ENCODE results near the gene LTBP1. TPM values are rescaled to one million over a fixed set of nuclear protein-coding genes. Genes with fewer than 3 reads are reported as not detected.
"Not testable (repeated sequence)": the region's sequence is repeated elsewhere in the genome, so short reads cannot be mapped to it uniquely, and the experiment has no call there.

LTBP1 gene
- total RNA-seq, 2 experiments from 2014 or later: 0.10 to 0.14 TPM

DNA sequence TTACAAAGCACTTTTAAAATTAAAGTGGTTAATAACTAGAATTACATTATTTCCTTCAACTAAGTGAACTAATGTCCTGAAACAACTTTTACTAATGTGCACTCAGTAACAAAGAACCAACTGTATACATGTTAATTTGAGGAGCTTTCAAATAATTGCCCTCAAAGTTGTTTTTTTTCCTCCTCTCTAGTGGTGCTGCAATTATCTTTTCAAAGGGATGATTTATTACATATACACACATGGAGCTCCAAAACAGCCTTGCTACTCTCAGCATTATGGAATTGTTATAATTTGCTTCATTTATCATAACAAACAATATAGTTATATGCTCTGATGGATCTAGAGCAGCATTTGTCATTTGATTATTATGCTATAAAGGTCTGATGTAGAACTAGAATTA lies 283.4 kb downstream of the LTBP1 start:
- no peak overlapping the region for H3K4me3 Mint-ChIP-seq
- no peak overlapping the region for H3K27ac Mint-ChIP-seq
- DNase-seq: no peak
- H3K4me1 Mint-ChIP-seq (ENCODE audit: low read depth): no peaks in the 10 kb centered on the region
- CTCF ChIA-PET: no interaction called here
- no peaks in the 10 kb centered on the region for H3K9me3 Mint-ChIP-seq
- intact Hi-C loops (cut with micrococcal nuclease): no loop called here
- no peaks in the 10 kb centered on the region for H3K36me3 Mint-ChIP-seq (ENCODE audit: low read depth)
- peaks cover 18% of the 10 kb centered on the region for H3K27me3 Mint-ChIP-seq (ENCODE audit: low read depth)

- H3K4me1 Mint-ChIP-seq (ENCODE audit: low read depth): no peaks in the 10 kb centered on the region
- no peaks in the 10 kb centered on the region for H3K9me3 Mint-ChIP-seq
- H3K27me3 Mint-ChIP-seq (ENCODE audit: low read depth): peaks cover 22% of the 10 kb centered on the region
- CTCF ChIA-PET: no interaction called here
- H3K36me3 Mint-ChIP-seq (ENCODE audit: low read depth): no peaks in the 10 kb centered on the region
- no peak overlapping the region for H3K27ac Mint-ChIP-seq
- no peak overlapping the region for H3K4me3 Mint-ChIP-seq
- intact Hi-C loops (cut with micrococcal nuclease): no loop called here
- no peak for DNase-seq
Measured at GRCh38 chr2:33230842-33231241, 284.1 kb downstream of the LTBP1 start.

GRCh38 chr2:33235559-33235958 lies 288.8 kb downstream of the LTBP1 start:
- H3K27ac Mint-ChIP-seq; H3K36me3 Mint-ChIP-seq (ENCODE audit: low read depth); H3K4me1 Mint-ChIP-seq (ENCODE audit: low read depth); H3K4me3 Mint-ChIP-seq; H3K9me3 Mint-ChIP-seq; DNase-seq; intact Hi-C loops (cut with micrococcal nuclease); CTCF ChIA-PET: not testable (repeated sequence)
- peaks cover 23% of the 10 kb centered on the region for H3K27me3 Mint-ChIP-seq (ENCODE audit: low read depth)

GRCh38 chr2:33236482-33237385 lies 290.0 kb downstream of the LTBP1 start:
- no peaks in the 10 kb centered on the region for H3K36me3 Mint-ChIP-seq (ENCODE audit: low read depth)
- intact Hi-C loops (cut with micrococcal nuclease): no loop called here
- no peaks in the 10 kb centered on the region for H3K4me1 Mint-ChIP-seq (ENCODE audit: low read depth)
- peaks cover 23% of the 10 kb centered on the region for H3K27me3 Mint-ChIP-seq (ENCODE audit: low read depth)
- H3K27ac Mint-ChIP-seq: no peak overlapping the region
- no peaks in the 10 kb centered on the region for H3K9me3 Mint-ChIP-seq
- CTCF ChIA-PET: no interaction called here
- H3K4me3 Mint-ChIP-seq: no peak overlapping the region
- no peak for DNase-seq

- Mint-ChIP-seq H3K4me3 (no peak overlapping the region), H3K27me3 (ENCODE audit: low read depth) (peaks cover 19% of the 10 kb centered on the region), H3K4me1 (ENCODE audit: low read depth) (no peaks in the 10 kb centered on the region), H3K36me3 (ENCODE audit: low read depth) (no peaks in the 10 kb centered on the region), H3K9me3 (no peaks in the 10 kb centered on the region), H3K27ac (no peak overlapping the region)
- CTCF ChIA-PET: no interaction called here
- intact Hi-C loops (cut with micrococcal nuclease): no loop called here
- DNase-seq: no peak
Measured at GRCh38 chr2:33238111-33238510, 291.4 kb downstream of the LTBP1 start.

DNA sequence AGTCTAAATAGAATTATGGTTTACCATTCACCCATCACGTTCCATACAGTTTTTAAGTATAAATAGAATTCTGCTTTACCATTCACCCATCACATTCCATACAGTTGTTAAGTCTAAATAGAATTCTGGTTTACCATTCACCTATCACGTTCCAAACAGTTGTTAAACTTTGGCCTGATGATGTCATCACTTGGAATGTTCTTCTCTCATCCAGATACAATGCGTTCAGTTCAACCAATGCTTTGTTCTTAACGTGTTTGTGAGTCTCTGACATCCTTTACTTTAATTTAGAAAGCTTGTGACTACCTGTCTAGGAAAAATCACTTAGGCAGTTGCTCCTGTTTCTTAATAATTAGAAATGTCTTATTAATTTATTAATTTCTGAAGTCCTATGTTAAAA lies 293.4 kb downstream of the LTBP1 start:
- H3K27ac Mint-ChIP-seq: no peak overlapping the region
- H3K4me1 Mint-ChIP-seq (ENCODE audit: low read depth): no peaks in the 10 kb centered on the region
- peaks cover 7% of the 10 kb centered on the region for H3K27me3 Mint-ChIP-seq (ENCODE audit: low read depth)
- no peaks in the 10 kb centered on the region for H3K9me3 Mint-ChIP-seq
- CTCF ChIA-PET: no interaction called here
- no peak for DNase-seq
- no peaks in the 10 kb centered on the region for H3K36me3 Mint-ChIP-seq (ENCODE audit: low read depth)
- intact Hi-C loops (cut with micrococcal nuclease): no loop called here
- H3K4me3 Mint-ChIP-seq: no peak overlapping the region

- CTCF ChIA-PET: no interaction called here
- intact Hi-C loops (cut with micrococcal nuclease): no loop called here
- H3K36me3 Mint-ChIP-seq (ENCODE audit: low read depth): no peaks in the 10 kb centered on the region
- H3K27ac Mint-ChIP-seq: no peak overlapping the region
- no peaks in the 10 kb centered on the region for H3K4me1 Mint-ChIP-seq (ENCODE audit: low read depth)
- no peak overlapping the region for H3K4me3 Mint-ChIP-seq
- no peak for DNase-seq
- peaks cover 3% of the 10 kb centered on the region for H3K27me3 Mint-ChIP-seq (ENCODE audit: low read depth)
- no peaks in the 10 kb centered on the region for H3K9me3 Mint-ChIP-seq
Measured at GRCh38 chr2:33241072-33241471, 294.3 kb downstream of the LTBP1 start.

DNA sequence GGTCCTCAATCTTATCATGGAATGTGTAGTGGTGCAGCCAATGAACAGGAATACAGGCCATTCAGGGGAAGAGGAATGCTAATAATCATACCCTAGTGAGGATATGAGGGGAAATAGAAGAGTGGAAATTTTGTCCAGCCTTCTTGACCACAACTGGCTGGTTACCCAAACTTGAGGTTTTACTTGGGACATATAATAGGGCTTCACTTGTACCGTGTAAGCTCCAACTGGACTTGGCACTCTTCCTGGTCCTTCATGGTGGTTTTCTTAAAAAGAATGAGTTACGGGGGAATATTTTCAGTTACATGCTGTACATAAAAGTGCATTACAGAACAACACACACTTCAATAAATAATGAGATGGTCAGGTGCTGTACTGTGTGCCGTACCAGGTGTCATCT lies 294.8 kb downstream of the LTBP1 start:
- Mint-ChIP-seq H3K4me3 (no peak overlapping the region), H3K27me3 (ENCODE audit: low read depth) (peaks cover 3% of the 10 kb centered on the region), H3K4me1 (ENCODE audit: low read depth) (no peaks in the 10 kb centered on the region), H3K36me3 (ENCODE audit: low read depth) (no peaks in the 10 kb centered on the region), H3K9me3 (no peaks in the 10 kb centered on the region), H3K27ac (no peak overlapping the region)
- intact Hi-C loops (cut with micrococcal nuclease): no loop called here
- DNase-seq: no peak
- CTCF ChIA-PET: no interaction called here

- no peaks in the 10 kb centered on the region for H3K36me3 Mint-ChIP-seq (ENCODE audit: low read depth)
- no peaks in the 10 kb centered on the region for H3K4me1 Mint-ChIP-seq (ENCODE audit: low read depth)
- no peaks in the 10 kb centered on the region for H3K9me3 Mint-ChIP-seq
- H3K27ac Mint-ChIP-seq: no peak overlapping the region
- H3K4me3 Mint-ChIP-seq: no peak overlapping the region
- no peaks in the 10 kb centered on the region for H3K27me3 Mint-ChIP-seq (ENCODE audit: low read depth)
- CTCF ChIA-PET: no interaction called here
- DNase-seq: no peak
- intact Hi-C loops (cut with micrococcal nuclease): no loop called here
Measured at GRCh38 chr2:33242845-33243244, 296.1 kb downstream of the LTBP1 start.

DNA sequence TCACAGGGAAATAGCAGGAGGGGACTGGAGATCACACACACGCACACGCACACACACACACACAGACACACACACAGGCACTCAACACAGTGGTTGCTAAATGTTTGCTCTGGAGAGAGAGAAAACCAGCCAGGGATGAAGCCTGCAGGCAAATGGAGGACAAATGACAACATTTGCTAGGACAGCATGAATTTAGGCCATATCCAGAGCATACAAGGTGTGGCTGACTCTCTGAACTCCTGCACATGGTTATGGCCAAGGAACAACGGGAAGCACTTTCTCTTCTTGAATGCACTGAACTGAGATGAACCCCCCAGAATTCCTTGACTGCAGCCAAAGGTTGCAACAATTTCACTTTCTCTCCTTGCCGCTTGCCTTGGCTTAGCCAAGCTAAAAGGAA lies 299.7 kb downstream of the LTBP1 start:
- intact Hi-C loops (cut with micrococcal nuclease): no loop called here
- no peaks in the 10 kb centered on the region for H3K9me3 Mint-ChIP-seq
- no peaks in the 10 kb centered on the region for H3K27me3 Mint-ChIP-seq (ENCODE audit: low read depth)
- H3K4me1 Mint-ChIP-seq (ENCODE audit: low read depth): no peaks in the 10 kb centered on the region
- no peaks in the 10 kb centered on the region for H3K36me3 Mint-ChIP-seq (ENCODE audit: low read depth)
- H3K27ac Mint-ChIP-seq: no peak overlapping the region
- DNase-seq: no peak
- no peak overlapping the region for H3K4me3 Mint-ChIP-seq
- CTCF ChIA-PET: no interaction called here

DNA sequence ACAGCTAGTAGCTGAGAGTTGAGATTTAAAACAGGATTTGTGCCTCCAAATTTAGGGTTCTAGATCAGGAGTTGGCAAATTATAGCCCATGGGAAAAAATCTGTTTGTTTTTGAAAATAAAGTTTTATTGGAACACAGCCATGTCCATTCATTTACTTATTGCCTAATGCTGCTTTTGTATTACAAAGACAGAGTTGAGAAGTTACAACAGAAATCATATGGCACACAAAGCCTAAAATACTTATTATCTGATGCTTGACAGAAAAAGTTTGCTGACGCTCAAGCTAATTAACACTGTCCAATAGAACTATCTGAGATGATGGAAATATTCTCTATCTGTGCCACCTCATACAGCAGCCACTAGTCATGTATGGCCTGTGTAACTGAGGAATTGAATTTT lies 300.6 kb downstream of the LTBP1 start:
- Mint-ChIP-seq H3K4me3 (no peak overlapping the region), H3K27ac (no peak overlapping the region), H3K4me1 (ENCODE audit: low read depth) (no peaks in the 10 kb centered on the region), H3K36me3 (ENCODE audit: low read depth) (no peaks in the 10 kb centered on the region), H3K27me3 (ENCODE audit: low read depth) (no peaks in the 10 kb centered on the region), H3K9me3 (no peaks in the 10 kb centered on the region)
- DNase-seq: no peak
- intact Hi-C loops (cut with micrococcal nuclease): no loop called here
- CTCF ChIA-PET: no interaction called here

DNA sequence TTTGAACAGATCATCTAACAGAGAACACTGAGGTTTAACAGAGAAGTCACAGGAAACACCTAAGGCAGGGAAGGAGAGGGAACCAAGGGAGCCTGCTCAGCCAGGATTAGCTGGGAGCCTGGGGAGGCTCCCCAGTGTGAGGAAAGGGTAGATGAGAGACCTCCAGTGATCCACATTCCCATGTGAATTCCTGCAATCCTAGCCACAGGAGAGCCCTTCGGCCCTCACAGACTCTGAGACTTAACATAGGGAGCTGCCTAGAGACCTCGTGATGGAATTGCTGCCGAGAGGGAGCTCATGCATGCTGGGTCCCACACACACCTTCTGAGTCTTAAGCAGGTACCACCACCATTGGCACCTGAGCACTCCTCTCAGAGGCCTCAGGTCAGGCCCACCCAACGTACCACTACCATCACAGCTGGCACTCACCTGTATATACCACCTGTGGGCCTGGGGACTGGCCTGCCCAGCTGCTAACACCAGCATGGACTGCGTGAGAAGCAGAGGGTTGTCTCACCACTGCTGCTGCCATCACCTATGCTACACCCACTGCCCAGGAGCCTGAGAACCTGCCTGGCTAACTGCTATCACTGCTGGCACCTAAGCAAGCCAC lies 303.8 kb downstream of the LTBP1 start:
- CTCF ChIA-PET: no interaction called here
- no peak overlapping the region for H3K4me3 Mint-ChIP-seq
- H3K9me3 Mint-ChIP-seq: no peaks in the 10 kb centered on the region

GRCh38 chr2:33256162-33256755 lies 309.5 kb downstream of the LTBP1 start:
- intact Hi-C loops (cut with micrococcal nuclease): no loop called here
- Mint-ChIP-seq H3K27me3 (ENCODE audit: low read depth) (peaks cover 2% of the 10 kb centered on the region), H3K4me3 (no peak overlapping the region), H3K36me3 (ENCODE audit: low read depth) (no peaks in the 10 kb centered on the region), H3K4me1 (ENCODE audit: low read depth) (no peaks in the 10 kb centered on the region), H3K9me3 (no peaks in the 10 kb centered on the region), H3K27ac (no peak overlapping the region)
- CTCF ChIA-PET: no interaction called here
- no peak for DNase-seq

More for the DNA sequence above, 303.8 kb downstream of the LTBP1 start:
- Mint-ChIP-seq H3K36me3 (ENCODE audit: low read depth) (no peaks in the 10 kb centered on the region), H3K4me1 (ENCODE audit: low read depth) (no peaks in the 10 kb centered on the region), H3K27me3 (ENCODE audit: low read depth) (no peaks in the 10 kb centered on the region), H3K27ac (no peak overlapping the region)
- intact Hi-C loops (cut with micrococcal nuclease): no loop called here
- no peak for DNase-seq

Data from activated naive CD4-positive, alpha-beta T cell treated with anti-CD3 and anti-CD28 coated beads for 36 hours (primary cell).